Adrenal gland (tissue), 12 donors: ENCODE results near the gene LMO7. TPM values are rescaled to one million over a fixed set of nuclear protein-coding genes. Genes with fewer than 3 reads are reported as not detected.
A peak's percentile ranks its signal among the peaks of the same experiment; 100 is the strongest.

ENCODE experiments used
- DNase-seq, 7 donors: peaks; one replicate each; pipeline ENCODE4 v3.0.0-alpha.2; 2019 to 2020
- H3K27ac ChIP-seq, 5 donors: fragments of 200-600 bp; sonication (generic) in 4 of 5; 1 replicate in 3 of 5; 2 replicates in 2 of 5; pipeline versions ENCODE4 v1.5.1 to v1.8.0; 2016 to 2020; ENCODE audit warnings: mild to moderate bottlenecking in 1 of 5
- H3K27me3 ChIP-seq: fragments of 200-600 bp; 2 replicates; pipeline ENCODE4 v1.8.0; 2021
- H3K36me3 ChIP-seq, 2 donors: fragments of 200-600 bp; replicated peaks in 1 of 2; 1 replicate in 1 of 2; 2 replicates in 1 of 2; pipeline versions ENCODE4 v1.5.1 to v1.8.0; 2018 to 2022
- H3K4me1 ChIP-seq, 2 donors: fragments of 200-600 bp; replicated peaks in 1 of 2; 1 replicate in 1 of 2; 2 replicates in 1 of 2; pipeline versions ENCODE4 v1.5.1 to v1.8.0; 2018 to 2021
- H3K4me3 ChIP-seq, 4 donors: fragments of 200-600 bp; sonication (generic) in 3 of 4; one replicate each; pipeline ENCODE4 v1.5.1; 2016 to 2018
- H3K9me3 ChIP-seq, 3 donors: fragments of 200-600 bp; sonication (generic) in 1 of 3; replicated peaks in 1 of 3; 1 replicate in 2 of 3; 2 replicates in 1 of 3; pipeline versions ENCODE4 v1.5.1 to v1.8.0; 2016 to 2021
- CTCF ChIP-seq, 6 experiments: fragments of 450-650 bp in 4 of 6; fragments of 200-600 bp in 2 of 6; sonication (generic) in 1 of 6; IDR thresholded peaks; 1 replicate in 5 of 6; 2 replicates in 1 of 6; pipeline versions ENCODE4 v1.5.1 to v1.8.0; 2016 to 2021; ENCODE audit warnings: antibody characterized with exemption in 6 of 6, mild to moderate bottlenecking in 2 of 6, moderate library complexity in 1 of 6
- POLR2A ChIP-seq, 2 donors: fragments of 450-650 bp; IDR thresholded peaks; one replicate each; pipeline ENCODE4 v1.6.1; 2017; ENCODE audit warnings: antibody characterized with exemption in 2 of 2, mild to moderate bottlenecking in 2 of 2, moderate library complexity in 1 of 2
- WGBS, 4 donors: extraction: QIAGEN DNeasy Blood & Tissue Kit in 2 of 4; methylation state at CpG; one replicate each; pipeline versions ENCODE4 v1.1.5 to v1.1.7; 2013 to 2017; 5-methylcytosine and 5-hydroxymethylcytosine counted together
- intact Hi-C, 2 donors: fragments of 100-400 bp; cut with DNase I; formaldehyde crosslinking; loops; one replicate each; pipeline versions ENCODE4 v1.14.1 to v1.15.0; 2022 to 2023
- polyA plus RNA-seq, 3 donors: library from polyadenylated mRNA; stranded (reverse); fragments of 200-250 nt in 2 of 3; fragments of 350-450 nt in 1 of 3; fragmentation: Illumina TruSeq in 1 of 3; extraction: RNeasy Lipid Tissue Mini Kit (QIAGEN cat#74804) in 1 of 3; gene quantifications; one replicate each; pipeline ENCODE4 v1.2.3, GENCODE V29; 2013 to 2014
- total RNA-seq, 9 donors: library from RNA; depleted of rRNA in 4 of 9; stranded (reverse); fragments of >200 nt in 4 of 9; fragments of 120-200 nt in 1 of 9; fragmentation: NEBNext Ultra II Directional in 1 of 9; extraction: Animal tissue kit (Norgen Biotek cat#: 25700) in 1 of 9; gene quantifications; one replicate each; pipeline versions ENCODE4 v1.1.0 to v1.2.4, GENCODE V29; 2013 to 2023
- donor health status: healthy with polysubstance abuse.
- donor health status: Bipolar disorder and iron deficiency.
- donor health status: DM: yes; HTN: yes; CAD: no.
- donor health status: DM: no; HTN: no; CAD: no.
- donor health status: DM: no; HTN: no; CAD: no.
- donor health status: DM: yes; HTN: yes; CAD: no.

LMO7 gene
- total and polyA plus RNA-seq, 12 donors, result 7.4 to 39.7 (median 11.4) TPM

- Histone ChIP-seq H3K27ac (no peak overlapping the region), H3K9me3 (no peaks in the 10 kb centered on the region), H3K4me3 (peak overlapping the region in 1 of 4 donors; percentile 45), H3K27me3 (no peaks in the 10 kb centered on the region), H3K36me3 (no peaks in the 10 kb centered on the region), H3K4me1 (peaks cover 0 to 21% of the 10 kb centered on the region in 2 donors)
- DNase-seq, result no peak
- intact Hi-C loops, result no loop called here
- WGBS, 4 donors, result 91 to 97% (median 96%) methylated on average over 3 of the region's 3 CpGs
- TF ChIP-seq POLR2A (IDR thresholded peaks at IDR 0.05), result no peak
- TF ChIP-seq CTCF (IDR thresholded peaks at IDR 0.05), result no peak
These were observed 127.4 kb downstream of the LMO7 start for GRCh38 chr13:75763512-75763911.

GRCh38 chr13:75764251-75764925 is 128.3 kb downstream of the LMO7 start:
- H3K27me3 ChIP-seq, result no peaks in the 10 kb centered on the region
- no peak overlapping the region for H3K4me3 ChIP-seq
- WGBS, 4 donors, result 92 to 100% (median 93%) methylated on average over 2 of the region's 2 CpGs
- H3K4me1 ChIP-seq, result peaks cover 0 to 21% of the 10 kb centered on the region in 2 donors
- H3K9me3 ChIP-seq, result no peaks in the 10 kb centered on the region
- DNase-seq, result no peak
- intact Hi-C loops, result no loop called here
- H3K27ac ChIP-seq, result no peak overlapping the region
- H3K36me3 ChIP-seq, result no peaks in the 10 kb centered on the region
- TF ChIP-seq POLR2A (IDR thresholded peaks at IDR 0.05), result no peak
- no peak for TF ChIP-seq CTCF (IDR thresholded peaks at IDR 0.05)

GRCh38 chr13:75764926-75765310 is 128.8 kb downstream of the LMO7 start:
- H3K27ac ChIP-seq, result no peak overlapping the region
- 76 to 85% (median 83%) methylated on average over 3 of the region's 3 CpGs for WGBS, 4 donors
- no peaks in the 10 kb centered on the region for H3K36me3 ChIP-seq
- intact Hi-C loops, result no loop called here
- peaks cover 0 to 21% of the 10 kb centered on the region in 2 donors for H3K4me1 ChIP-seq
- no peak for TF ChIP-seq POLR2A (IDR thresholded peaks at IDR 0.05)
- no peak overlapping the region for H3K4me3 ChIP-seq
- DNase-seq, result no peak
- H3K27me3 ChIP-seq, result no peaks in the 10 kb centered on the region
- H3K9me3 ChIP-seq, result no peaks in the 10 kb centered on the region

GRCh38 chr13:75766636-75767035 is 130.5 kb downstream of the LMO7 start:
- TF ChIP-seq CTCF (IDR thresholded peaks at IDR 0.05) (no peak), POLR2A (IDR thresholded peaks at IDR 0.05) (no peak)
- WGBS, 4 donors, result 74 to 81% (median 78%) methylated on average over 2 of the region's 2 CpGs
- Histone ChIP-seq H3K27ac (no peak overlapping the region), H3K4me1 (peaks cover 0 to 16% of the 10 kb centered on the region in 2 donors), H3K4me3 (no peak overlapping the region), H3K27me3 (no peaks in the 10 kb centered on the region), H3K36me3 (no peaks in the 10 kb centered on the region), H3K9me3 (no peaks in the 10 kb centered on the region)
- no peak for DNase-seq
- intact Hi-C loops, result no loop called here
